Effector memory CD4-positive, alpha-beta T cell (primary cell): ENCODE results near the gene DTNB.

ENCODE experiments used
- DNase-seq, 3 donors: peaks; one replicate each; pipeline ENCODE4 v3.0.0-alpha.2; 2020
- H3K27ac ChIP-seq: 2 replicates; pipeline ENCODE4 v1.7.0; 2013; ENCODE audit warnings: mild to moderate bottlenecking, low read length, moderate library complexity; ENCODE audit not compliant: insufficient read depth, poor library complexity, severe bottlenecking
- H3K27me3 ChIP-seq: replicated peaks from 2 replicates; pipeline ENCODE4 v1.7.0; 2013; ENCODE audit warnings: mild to moderate bottlenecking, low read length; ENCODE audit not compliant: insufficient read depth, control insufficient read depth, poor library complexity, severe bottlenecking
- H3K36me3 ChIP-seq: 2 replicates; pipeline ENCODE4 v1.7.0; 2013; ENCODE audit warnings: mild to moderate bottlenecking, low read length, moderate library complexity; ENCODE audit not compliant: control insufficient read depth, insufficient read depth
- H3K4me1 ChIP-seq: 2 replicates; pipeline ENCODE4 v1.7.0; 2013; ENCODE audit warnings: low read length, mild to moderate bottlenecking; ENCODE audit not compliant: control insufficient read depth, insufficient read depth, poor library complexity, severe bottlenecking
- H3K4me3 ChIP-seq: 2 replicates; pipeline ENCODE4 v1.7.0; 2013; ENCODE audit warnings: low read length, low read depth, mild to moderate bottlenecking; ENCODE audit not compliant: insufficient read depth, poor library complexity, severe bottlenecking
- H3K9me3 ChIP-seq: 2 replicates; pipeline ENCODE4 v1.7.0; 2013; ENCODE audit warnings: mild to moderate bottlenecking, low read length, moderate library complexity; ENCODE audit not compliant: control insufficient read depth

Gene DTNB

GRCh38 chr2:25443766-25444165, 229.6 kb downstream of the DTNB start:
- Histone ChIP-seq H3K4me1 (no peaks in the 10 kb centered on the region), H3K4me3 (no peak overlapping the region), H3K36me3 (no peaks in the 10 kb centered on the region), H3K27ac (no peak overlapping the region), H3K9me3 (no peaks in the 10 kb centered on the region), H3K27me3 (no peaks in the 10 kb centered on the region)
- no peak for DNase-seq

DNA sequence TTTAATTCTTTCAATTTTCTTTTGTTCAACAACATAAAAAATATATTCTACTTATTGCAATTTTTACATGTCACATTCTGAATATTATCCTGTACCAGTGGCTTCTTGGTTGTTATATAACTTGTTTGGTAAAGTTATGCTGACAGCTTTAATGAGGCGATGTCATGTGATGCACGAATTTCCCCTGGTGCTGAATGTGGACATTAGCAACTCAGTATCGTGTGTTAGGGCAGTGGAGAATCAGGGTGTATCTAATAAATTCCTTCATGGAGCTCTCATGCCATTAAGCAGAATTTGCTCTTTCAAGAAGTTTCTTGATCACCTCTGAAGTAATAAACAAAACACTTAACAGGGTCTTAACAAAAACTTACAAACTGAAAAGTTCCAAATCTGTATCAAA, 232.0 kb downstream of the DTNB start:
- no peaks in the 10 kb centered on the region for H3K4me1 ChIP-seq
- DNase-seq = no peak
- no peaks in the 10 kb centered on the region for H3K27me3 ChIP-seq
- no peaks in the 10 kb centered on the region for H3K9me3 ChIP-seq
- no peak overlapping the region for H3K4me3 ChIP-seq
- no peak overlapping the region for H3K27ac ChIP-seq
- no peaks in the 10 kb centered on the region for H3K36me3 ChIP-seq

DNA sequence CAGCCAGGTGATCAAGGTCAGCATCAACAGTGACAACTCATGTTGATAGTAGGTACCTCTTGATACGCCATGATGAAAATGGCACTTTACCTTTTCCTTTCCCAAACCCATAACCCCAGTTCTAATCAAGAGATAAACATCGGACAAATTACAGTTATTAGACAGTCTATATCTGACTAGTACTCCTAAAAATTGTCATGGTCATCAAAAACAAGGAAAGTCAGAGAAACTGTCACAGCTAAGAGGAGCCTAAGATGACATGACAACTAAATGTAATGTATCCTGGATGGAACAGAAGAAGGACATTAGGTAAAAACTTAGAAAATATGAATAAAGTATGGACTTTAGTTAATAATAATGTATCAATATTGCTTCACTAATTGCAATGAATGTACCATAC, 234.6 kb downstream of the DTNB start:
- Histone ChIP-seq H3K4me3 (no peak overlapping the region), H3K4me1 (no peaks in the 10 kb centered on the region), H3K9me3 (no peaks in the 10 kb centered on the region), H3K27ac (no peak overlapping the region), H3K36me3 (no peaks in the 10 kb centered on the region), H3K27me3 (no peaks in the 10 kb centered on the region)
- DNase-seq = no peak

DNA sequence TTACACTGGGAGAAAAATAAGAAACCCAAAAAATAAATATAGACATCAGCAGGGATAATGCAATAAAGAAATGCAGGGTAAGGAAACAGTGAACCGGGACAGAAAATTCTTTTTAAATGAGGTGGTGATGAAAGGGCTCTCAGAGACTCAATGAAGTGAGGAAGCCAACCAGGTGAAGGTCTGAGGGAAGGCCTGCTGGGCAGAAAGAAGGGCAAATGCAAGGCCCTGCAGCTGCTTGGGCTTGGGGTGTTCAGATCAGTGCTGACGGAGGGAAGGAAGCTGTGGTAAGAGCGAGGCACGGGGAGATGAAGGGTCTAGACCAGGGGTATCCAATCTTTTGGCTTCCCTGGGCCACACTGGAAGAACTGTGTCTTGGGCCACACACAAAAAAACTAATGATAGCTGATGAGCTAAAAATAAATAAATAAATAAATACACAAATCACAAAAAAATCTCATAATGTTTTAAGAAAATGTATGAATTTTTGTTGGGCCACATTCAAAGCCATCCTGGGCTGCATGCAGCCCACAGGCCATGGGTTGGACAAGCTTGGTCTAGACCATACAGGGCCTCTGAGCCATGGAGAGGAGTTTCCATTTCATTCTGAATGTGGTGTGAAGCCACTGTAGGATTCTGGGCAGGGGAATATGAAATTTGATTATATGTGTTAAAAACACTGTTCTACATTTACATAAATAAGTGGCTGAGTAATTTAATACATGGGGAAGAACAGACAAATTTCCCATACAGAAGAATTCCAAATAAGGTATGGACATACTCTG, 235.3 kb downstream of the DTNB start:
- Histone ChIP-seq H3K9me3 (no peaks in the 10 kb centered on the region), H3K4me3 (no peak overlapping the region), H3K4me1 (no peaks in the 10 kb centered on the region), H3K27me3 (no peaks in the 10 kb centered on the region), H3K36me3 (no peaks in the 10 kb centered on the region), H3K27ac (no peak overlapping the region)
- no peak for DNase-seq

DNA sequence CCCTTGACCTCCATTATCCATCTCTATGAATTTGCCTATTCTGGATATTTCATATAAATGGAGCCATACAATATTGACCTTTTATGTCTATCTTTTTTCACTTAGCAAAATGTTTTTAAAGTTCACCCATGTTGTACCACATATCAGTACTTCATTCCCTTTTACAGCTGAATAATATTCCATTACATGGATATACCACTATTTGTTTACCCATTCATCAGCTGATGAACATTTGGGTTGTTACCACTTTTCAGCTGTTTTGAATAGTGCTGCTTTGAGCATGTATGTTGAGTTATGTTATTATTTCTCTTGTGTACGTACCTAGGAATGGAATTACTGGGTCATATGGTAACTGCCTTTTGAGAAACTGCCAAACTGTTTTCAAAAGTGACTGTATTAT, 238.0 kb downstream of the DTNB start:
- no peak overlapping the region for H3K27ac ChIP-seq
- H3K27me3 ChIP-seq = no peaks in the 10 kb centered on the region

GRCh38 chr2:25431604-25432003, 241.8 kb downstream of the DTNB start:
- Histone ChIP-seq H3K27ac (no peak overlapping the region), H3K4me3 (no peak overlapping the region), H3K9me3 (no peaks in the 10 kb centered on the region), H3K27me3 (no peaks in the 10 kb centered on the region), H3K4me1 (no peaks in the 10 kb centered on the region), H3K36me3 (no peaks in the 10 kb centered on the region)
- DNase-seq = no peak

More for the DNA sequence above, 238.0 kb downstream of the DTNB start:
- Histone ChIP-seq H3K4me1 (no peaks in the 10 kb centered on the region), H3K36me3 (no peaks in the 10 kb centered on the region), H3K9me3 (no peaks in the 10 kb centered on the region), H3K4me3 (no peak overlapping the region)
- no peak for DNase-seq

- H3K9me3 ChIP-seq = no peaks in the 10 kb centered on the region
- H3K36me3 ChIP-seq = no peaks in the 10 kb centered on the region
- no peak for DNase-seq
- H3K4me3 ChIP-seq = no peak overlapping the region
- no peaks in the 10 kb centered on the region for H3K4me1 ChIP-seq
- H3K27me3 ChIP-seq = no peaks in the 10 kb centered on the region
- H3K27ac ChIP-seq = no peak overlapping the region
Measured at GRCh38 chr2:25430556-25430955, 242.8 kb downstream of the DTNB start.

- no peak for DNase-seq
- Histone ChIP-seq H3K4me3 (no peak overlapping the region), H3K27ac (no peak overlapping the region), H3K4me1 (no peaks in the 10 kb centered on the region), H3K27me3 (no peaks in the 10 kb centered on the region), H3K36me3 (no peaks in the 10 kb centered on the region), H3K9me3 (no peaks in the 10 kb centered on the region)
Measured at GRCh38 chr2:25426326-25426725, 247.1 kb downstream of the DTNB start.

DNA sequence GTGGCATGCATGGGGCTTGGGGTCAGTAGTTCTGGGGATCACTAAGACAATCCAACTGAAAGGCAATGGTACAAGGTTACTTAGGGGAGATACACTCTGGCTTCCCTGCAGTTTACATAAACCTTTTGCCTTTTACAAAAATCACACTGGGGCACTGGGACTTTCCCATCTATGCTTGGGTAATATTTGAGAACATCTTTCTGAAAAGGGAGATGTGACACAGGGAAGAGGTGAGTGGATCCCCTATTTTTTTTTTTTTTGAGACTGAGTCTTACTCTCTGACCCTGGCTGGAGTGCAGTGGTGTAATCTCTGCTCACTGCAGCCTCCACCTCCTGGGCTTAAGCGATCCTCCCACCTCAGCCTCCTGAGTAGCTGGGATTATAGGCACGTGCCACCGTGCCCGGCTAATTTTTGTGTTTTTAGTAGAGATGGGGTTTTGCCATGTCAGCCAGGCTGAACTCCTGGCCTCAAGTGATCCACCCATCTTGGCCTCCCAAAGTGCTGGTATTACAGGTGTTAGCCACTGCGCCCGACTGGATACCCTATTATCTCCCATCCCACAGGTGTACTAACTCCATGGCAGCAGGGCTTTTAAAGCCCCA, 248.8 kb downstream of the DTNB start:
- DNase-seq = no peak
- Histone ChIP-seq H3K27ac (no peak overlapping the region), H3K36me3 (no peaks in the 10 kb centered on the region), H3K9me3 (no peaks in the 10 kb centered on the region), H3K27me3 (no peaks in the 10 kb centered on the region), H3K4me3 (no peak overlapping the region), H3K4me1 (no peaks in the 10 kb centered on the region)

DNA sequence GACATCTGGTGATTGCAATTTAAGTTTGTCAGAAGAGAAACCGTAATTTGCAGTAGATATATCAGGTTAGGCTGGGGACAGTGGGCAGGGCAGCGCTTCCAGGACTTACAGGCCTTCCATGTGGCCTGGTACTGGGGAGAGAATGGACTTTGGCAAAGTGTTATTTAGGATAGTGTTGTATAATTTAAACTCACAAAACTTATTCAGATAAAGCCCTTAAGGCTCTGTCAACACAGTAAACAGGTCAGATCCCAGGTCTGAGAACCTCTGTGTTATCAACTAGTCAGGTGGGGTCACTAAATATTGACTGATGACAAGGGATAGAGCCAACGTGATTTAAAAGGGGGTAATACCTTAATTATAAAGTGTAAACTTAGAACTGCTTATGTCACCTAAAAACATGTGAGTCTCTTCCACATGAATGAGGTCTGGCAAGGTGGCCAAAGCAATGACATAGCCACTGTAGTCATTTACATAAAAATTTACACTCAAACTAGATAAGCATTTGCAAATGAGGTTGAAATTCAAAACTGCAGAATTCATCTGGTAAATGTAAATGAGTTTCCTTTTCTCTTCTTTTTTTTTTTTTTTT, 251.5 kb downstream of the DTNB start:
- DNase-seq = no peak
- H3K4me3 ChIP-seq = no peak overlapping the region
- no peak overlapping the region for H3K27ac ChIP-seq
- no peaks in the 10 kb centered on the region for H3K4me1 ChIP-seq
- H3K9me3 ChIP-seq = no peaks in the 10 kb centered on the region
- H3K36me3 ChIP-seq = no peaks in the 10 kb centered on the region
- H3K27me3 ChIP-seq = no peaks in the 10 kb centered on the region
